HUES64 (cell line): Measurements from ENCODE around the gene TMED9. TPM values are rescaled to one million over a fixed set of nuclear protein-coding genes. Genes with fewer than 3 reads are reported as not detected.
A peak's percentile ranks its signal among the peaks of the same experiment; 100 is the strongest.

ENCODE experiments used
- H3K27ac ChIP-seq: 2 replicates; pipeline ENCODE4 v1.7.0; 2013; ENCODE audit warnings: low read depth, low read length, inconsistent platforms
- H3K27me3 ChIP-seq: 2 replicates; pipeline ENCODE4 v1.6.1; 2013; ENCODE audit warnings: mild to moderate bottlenecking, low read length; ENCODE audit not compliant: insufficient read depth
- H3K36me3 ChIP-seq: 2 replicates; pipeline ENCODE4 v1.6.1; 2013; ENCODE audit warnings: mild to moderate bottlenecking, low read length; ENCODE audit not compliant: insufficient read depth
- H3K4me1 ChIP-seq: 2 replicates; pipeline ENCODE4 v1.6.1; 2013; ENCODE audit warnings: mild to moderate bottlenecking, low read length, moderate library complexity; ENCODE audit not compliant: insufficient read depth
- H3K4me3 ChIP-seq: 2 replicates; pipeline ENCODE4 v1.5.1; 2013; ENCODE audit warnings: mild to moderate bottlenecking, low read length, moderate library complexity
- H3K9ac ChIP-seq: 2 replicates; pipeline ENCODE4 v1.6.1; 2013; ENCODE audit warnings: mild to moderate bottlenecking, low read depth, low read length
- H3K9me3 ChIP-seq: 2 replicates; pipeline ENCODE4 v1.6.1; 2013; ENCODE audit warnings: low read depth, low read length; ENCODE audit not compliant: insufficient read depth
- WGBS: fragments of 150-250, 120-280 bp; methylation state at CpG from one replicate; pipeline ENCODE4 v1.1.7; 2013; ENCODE audit warnings: missing lambda C conversion rate; 5-methylcytosine and 5-hydroxymethylcytosine counted together
- polyA plus RNA-seq, 2 experiments: library from polyadenylated mRNA; stranded (reverse); fragments of 50-300 nt; gene quantifications; one replicate each; pipeline ENCODE4 v1.2.3, GENCODE V29; 2013

Gene TMED9
- polyA plus RNA-seq (2013, experiment 1 of 2) = 121 TPM
- 120 TPM for polyA plus RNA-seq (2013, experiment 2 of 2)

DNA sequence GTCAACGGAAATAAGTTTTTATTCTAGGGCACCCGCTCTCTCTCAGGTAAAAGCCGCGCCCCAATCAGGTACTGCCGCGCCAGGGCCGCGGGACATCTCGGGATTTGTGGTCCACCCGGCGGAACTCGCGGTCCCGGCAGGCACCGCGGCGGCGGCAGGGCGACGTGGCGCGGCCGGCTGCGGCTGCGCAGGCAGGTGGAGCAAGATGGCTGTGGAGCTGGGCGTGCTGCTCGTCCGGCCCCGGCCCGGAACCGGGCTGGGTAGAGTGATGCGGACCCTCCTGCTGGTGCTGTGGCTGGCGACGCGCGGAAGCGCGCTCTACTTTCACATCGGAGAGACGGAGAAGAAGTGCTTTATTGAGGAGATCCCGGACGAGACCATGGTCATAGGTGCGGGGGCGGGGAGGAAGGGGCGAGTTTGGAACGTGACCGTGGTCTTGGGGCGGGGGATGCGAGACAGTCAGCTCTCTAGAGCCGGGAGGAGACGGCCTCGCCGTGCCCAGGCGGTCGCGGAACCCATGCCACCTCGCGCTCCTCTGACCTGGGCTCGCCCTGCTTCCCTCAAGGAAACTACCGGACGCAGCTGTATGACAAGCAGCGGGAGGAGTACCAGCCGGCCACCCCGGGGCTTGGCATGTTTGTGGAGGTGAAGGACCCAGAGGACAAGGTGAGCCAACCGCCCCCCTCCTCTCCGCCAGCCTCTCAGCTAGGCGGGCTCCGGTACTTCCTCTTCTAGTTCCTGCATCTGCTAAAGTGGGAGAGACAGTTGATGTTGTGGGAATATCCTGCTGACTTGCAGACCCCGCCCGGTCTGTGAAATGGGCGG, at the start of gene TMED9:
TSS of gene TMED9 (plus strand) at position 194 of the 825 bp plus-strand sequence. CDS start at position 206, 12 bp downstream.
- peak within 1 kb of the TSS; percentile 62 for H3K27ac ChIP-seq
- peak within 1 kb of the TSS; percentile 84 for H3K9ac ChIP-seq
- H3K4me3 ChIP-seq = peak within 1 kb of the TSS; percentile 79
- WGBS = 2% methylated on average over 68 of the region's 71 CpGs
- peaks cover 22% of the 10 kb centered on the region; the same call in 1 of the 2 replicates for H3K27me3 ChIP-seq
- no peaks in the 10 kb centered on the region for H3K9me3 ChIP-seq
- H3K4me1 ChIP-seq = 0 out of 2 replicates have a peak, but pooled peaks cover 4% of the 10 kb centered on the region
- peaks cover 38% of the 10 kb centered on the region for H3K36me3 ChIP-seq

DNA sequence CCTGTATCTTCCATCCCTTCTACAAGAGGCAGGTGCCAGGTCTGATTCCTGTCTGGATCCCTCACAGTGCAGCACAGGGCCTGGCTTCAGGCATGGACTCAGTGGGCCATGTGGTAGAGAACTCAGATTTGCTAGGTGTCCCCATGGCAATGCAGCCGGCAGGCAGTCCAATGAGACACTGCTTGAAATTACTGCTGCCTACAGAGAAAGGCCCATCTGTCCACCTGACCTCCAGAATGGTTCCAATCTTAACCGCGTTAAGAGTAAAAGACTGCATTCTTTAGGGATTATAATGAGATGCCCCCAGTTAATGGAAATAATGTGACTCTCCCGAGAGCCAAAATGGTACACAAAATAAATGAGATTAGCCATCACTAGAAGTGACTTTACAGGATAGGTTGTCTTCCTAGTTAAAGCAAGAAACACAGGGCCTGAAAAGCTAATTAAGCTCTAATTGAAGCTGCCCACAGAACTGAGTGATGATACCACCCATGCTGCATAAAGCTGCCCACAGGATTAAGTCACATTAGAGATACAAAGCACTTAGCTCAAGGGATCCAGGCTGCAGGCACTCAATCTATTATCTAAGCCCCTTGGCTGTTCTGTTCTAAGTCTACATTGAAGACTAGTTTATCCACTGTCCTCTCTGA, 49.1 kb upstream of the TMED9 start:
- H3K9me3 ChIP-seq = no peaks in the 10 kb centered on the region
- H3K4me1 ChIP-seq = peaks cover 10% of the 10 kb centered on the region; the same call in 1 of the 2 replicates
- no peaks in the 10 kb centered on the region for H3K27me3 ChIP-seq
- H3K36me3 ChIP-seq = peaks cover 23% of the 10 kb centered on the region
- H3K9ac ChIP-seq = no peak overlapping the region
- 97% methylated on average over 4 of the region's 4 CpGs for WGBS
- no peak overlapping the region for H3K4me3 ChIP-seq
- H3K27ac ChIP-seq = no peak overlapping the region

- H3K36me3 ChIP-seq = peaks cover 14% of the 10 kb centered on the region
- no peak overlapping the region for H3K9ac ChIP-seq
Measured at GRCh38 chr5:177545487-177546257, 46.3 kb upstream of the TMED9 start.

GRCh38 chr5:177546258-177546741, 45.7 kb upstream of the TMED9 start:
- 85% methylated on average over 1 of the region's 1 CpG for WGBS
- H3K27ac ChIP-seq = peak overlapping the region; percentile 1; the same call in 1 of the 2 replicates
- no peaks in the 10 kb centered on the region for H3K27me3 ChIP-seq
- no peak overlapping the region for H3K9ac ChIP-seq
- no peaks in the 10 kb centered on the region for H3K9me3 ChIP-seq
- peaks cover 21% of the 10 kb centered on the region for H3K36me3 ChIP-seq
- H3K4me3 ChIP-seq = no peak overlapping the region
- H3K4me1 ChIP-seq = peaks cover 10% of the 10 kb centered on the region; the same call in 1 of the 2 replicates

More at GRCh38 chr5:177545487-177546257, 46.3 kb upstream of the TMED9 start:
- Histone ChIP-seq H3K4me1 (peaks cover 10% of the 10 kb centered on the region; the same call in 1 of the 2 replicates), H3K9me3 (no peaks in the 10 kb centered on the region), H3K27ac (no peak overlapping the region; the same call in 1 of the 2 replicates), H3K27me3 (no peaks in the 10 kb centered on the region), H3K4me3 (no peak overlapping the region)
- WGBS = 95% methylated on average over 4 of the region's 4 CpGs

- peaks cover 28% of the 10 kb centered on the region for H3K36me3 ChIP-seq
- H3K4me1 ChIP-seq = peaks cover 11% of the 10 kb centered on the region; the same call in 1 of the 2 replicates
- 95% methylated on average over 3 of the region's 3 CpGs for WGBS
- H3K9me3 ChIP-seq = no peaks in the 10 kb centered on the region
- H3K9ac ChIP-seq = no peak overlapping the region
- H3K27me3 ChIP-seq = no peaks in the 10 kb centered on the region
- H3K27ac ChIP-seq = no peak overlapping the region
- H3K4me3 ChIP-seq = no peak overlapping the region
Measured at GRCh38 chr5:177547736-177548135, 44.3 kb upstream of the TMED9 start.

GRCh38 chr5:177548495-177548894, 43.5 kb upstream of the TMED9 start:
- Histone ChIP-seq H3K9ac (no peak overlapping the region), H3K27me3 (no peaks in the 10 kb centered on the region), H3K4me3 (no peak overlapping the region), H3K4me1 (peaks cover 14% of the 10 kb centered on the region; the same call in 1 of the 2 replicates), H3K27ac (no peak overlapping the region), H3K9me3 (no peaks in the 10 kb centered on the region), H3K36me3 (peaks cover 29% of the 10 kb centered on the region)
- 91% methylated on average over 1 of the region's 1 CpG for WGBS

DNA sequence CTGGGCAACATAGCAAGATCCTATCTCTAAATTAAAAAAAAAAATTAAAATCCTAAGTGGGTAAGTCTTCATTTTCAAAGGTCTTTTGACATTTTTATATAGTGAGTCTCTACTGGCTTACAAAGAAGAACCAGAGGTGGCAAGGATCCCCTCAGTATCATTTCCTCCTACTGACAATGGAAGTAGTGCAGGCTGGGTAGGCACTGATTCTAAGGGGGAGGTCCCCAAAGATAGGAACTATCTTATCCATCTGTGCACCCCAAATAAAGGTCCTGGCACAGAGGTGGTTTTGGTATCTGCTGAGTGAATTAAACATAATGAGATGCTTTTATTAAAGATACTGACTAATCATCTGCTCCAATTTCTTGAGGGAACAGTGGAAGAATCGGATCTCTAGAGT, 41.9 kb upstream of the TMED9 start:
- H3K4me1 ChIP-seq = peaks cover 14% of the 10 kb centered on the region; the same call in 1 of the 2 replicates
- no peak overlapping the region for H3K9ac ChIP-seq
- H3K9me3 ChIP-seq = no peaks in the 10 kb centered on the region
- WGBS = 88% methylated on average over 1 of the region's 1 CpG
- no peaks in the 10 kb centered on the region for H3K27me3 ChIP-seq
- H3K4me3 ChIP-seq = no peak overlapping the region
- H3K36me3 ChIP-seq = peaks cover 29% of the 10 kb centered on the region
- no peak overlapping the region for H3K27ac ChIP-seq

DNA sequence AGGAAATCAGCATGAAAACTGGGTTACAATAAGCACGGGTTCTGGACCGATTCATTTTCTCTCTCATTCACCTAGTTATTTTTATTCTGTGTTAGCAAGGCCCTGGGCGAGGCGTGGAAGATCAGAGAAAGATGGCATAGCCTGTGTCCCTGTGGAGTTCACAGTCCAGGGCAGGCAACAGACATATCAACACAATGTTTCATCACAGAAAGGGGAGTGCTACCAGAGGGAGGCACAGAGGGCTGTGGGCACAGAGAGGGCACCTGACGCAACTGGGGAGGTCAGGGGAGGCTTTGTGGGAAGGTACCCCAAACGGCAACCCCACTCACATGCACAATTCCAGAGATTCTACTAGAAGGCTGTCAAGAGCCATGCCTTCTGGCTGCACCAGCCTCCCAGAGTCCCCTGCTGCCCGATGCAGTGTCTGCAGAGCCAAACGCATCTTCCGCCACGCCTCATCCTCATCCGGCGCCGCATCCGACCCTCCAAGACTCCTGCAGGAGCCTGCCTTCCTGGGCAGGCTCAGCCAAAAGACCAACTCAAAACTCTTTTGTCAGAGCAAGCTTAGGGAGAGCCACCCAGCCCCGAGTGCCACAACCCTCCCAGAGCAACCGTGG, 39.1 kb upstream of the TMED9 start:
- Histone ChIP-seq H3K36me3 (peaks cover 29% of the 10 kb centered on the region), H3K9me3 (no peaks in the 10 kb centered on the region), H3K27ac (no peak overlapping the region), H3K4me1 (0 out of 2 replicates have a peak, but pooled peaks cover 3% of the 10 kb centered on the region), H3K4me3 (peak overlapping the region; percentile 91), H3K27me3 (no peaks in the 10 kb centered on the region), H3K9ac (peak overlapping the region; percentile 77)
- 65% methylated on average over 16 of the region's 16 CpGs for WGBS

- WGBS = under 1% methylated on average over 72 of the region's 72 CpGs
- no peaks in the 10 kb centered on the region for H3K9me3 ChIP-seq
- H3K36me3 ChIP-seq = peaks cover 29% of the 10 kb centered on the region
- H3K27me3 ChIP-seq = no peaks in the 10 kb centered on the region
- H3K27ac ChIP-seq = peak overlapping the region; percentile 69
- peak overlapping the region; percentile 77 for H3K9ac ChIP-seq
- peak overlapping the region; percentile 91 for H3K4me3 ChIP-seq
- H3K4me1 ChIP-seq = 0 out of 2 replicates have a peak, but pooled peaks cover 3% of the 10 kb centered on the region
Measured at GRCh38 chr5:177553671-177554429, 38.2 kb upstream of the TMED9 start.
